PC-9 (cell line): ENCODE data around the gene IL16. TPM values are rescaled to one million over a fixed set of nuclear protein-coding genes. Genes with fewer than 3 reads are reported as not detected.

ENCODE experiments used
- BruUV-seq: library from RNA; stranded (reverse); fragments of 400-500 nt; replicated peaks from 2 replicates; lab custom pipeline; 2021; lab: Mats Ljungman, UMichigan
- CTCF ChIA-PET: fragments of 300-600 bp; sonication (Branson Sonifier 250); formaldehyde crosslinking; loops from one replicate; lab custom pipeline; 2022; ENCODE audit warnings: antibody characterized with exemption; lab: Charles Lee
- POLR2A ChIA-PET: fragments of 300-600 bp; sonication (Branson Sonifier 250); formaldehyde crosslinking; loops from one replicate; lab custom pipeline; 2022; ENCODE audit warnings: antibody characterized with exemption; ENCODE audit not compliant: unreplicated experiment; lab: Charles Lee
- DNase-seq, 2 experiments: peaks; one replicate each; pipeline versions ENCODE4 v3.0.0 to v3.0.0-alpha.2; 2015 to 2022; ENCODE audit warnings: mixed read lengths in 1 of 2
- H2AFZ ChIP-seq: fragments of 200-600 bp; sonication (generic); 2 replicates; pipeline ENCODE4 v1.8.1; 2017; ENCODE audit warnings: antibody characterized with exemption
- H3F3A ChIP-seq: fragments of 200-600 bp; sonication (generic); 2 replicates; pipeline ENCODE4 v1.8.1; 2017; ENCODE audit warnings: antibody characterized with exemption, mild to moderate bottlenecking, low read depth; ENCODE audit not compliant: insufficient read depth
- H3K27ac ChIP-seq: fragments of 200-600 bp; sonication (generic); 2 replicates; pipeline ENCODE4 v1.6.1; 2016; ENCODE audit warnings: mixed run types
- H3K27me3 ChIP-seq: fragments of 200-600 bp; sonication (generic); 2 replicates; pipeline ENCODE4 v1.6.1; 2016; ENCODE audit warnings: low read depth, mixed run types; ENCODE audit not compliant: insufficient read depth
- H3K36me3 ChIP-seq: fragments of 200-600 bp; sonication (generic); 2 replicates; pipeline ENCODE4 v1.6.1; 2016; ENCODE audit warnings: low read depth, mixed run types
- H3K4me1 ChIP-seq: fragments of 200-600 bp; sonication (generic); replicated peaks from 2 replicates; pipeline ENCODE4 v1.6.1; 2016; ENCODE audit warnings: mixed run types; ENCODE audit not compliant: insufficient read depth
- H3K4me2 ChIP-seq: fragments of 200-600 bp; sonication (generic); 2 replicates; pipeline ENCODE4 v1.6.1; 2017; ENCODE audit warnings: mixed run types
- H3K4me3 ChIP-seq: fragments of 200-600 bp; sonication (generic); 2 replicates; pipeline ENCODE4 v1.6.1; 2016; ENCODE audit warnings: mixed run types
- H3K79me2 ChIP-seq: fragments of 200-600 bp; sonication (generic); 2 replicates; pipeline ENCODE4 v1.6.1; 2017; ENCODE audit warnings: low read depth, mixed run types
- H3K9me2 ChIP-seq: fragments of 200-600 bp; sonication (generic); 2 replicates; pipeline ENCODE4 v1.8.1; 2017; ENCODE audit warnings: mild to moderate bottlenecking; ENCODE audit not compliant: insufficient read depth
- H3K9me3 ChIP-seq: fragments of 200-600 bp; sonication (generic); 2 replicates; pipeline ENCODE4 v1.8.1; 2016; ENCODE audit warnings: low read depth; ENCODE audit not compliant: insufficient read depth
- H4K20me1 ChIP-seq: fragments of 200-600 bp; sonication (generic); 2 replicates; pipeline ENCODE4 v1.8.1; 2017; ENCODE audit not compliant: insufficient read depth
- CTCF ChIP-seq: fragments of 200-600 bp; sonication (generic); conservative IDR thresholded peaks from 2 replicates; pipeline ENCODE4 v1.6.1; 2017; ENCODE audit warnings: mixed run types, antibody characterized with exemption, mild to moderate bottlenecking, moderate library complexity
- EZH2 ChIP-seq: fragments of 200-600 bp; sonication (generic); IDR thresholded peaks from 2 replicates; pipeline ENCODE4 v1.8.0; 2017; ENCODE audit warnings: antibody characterized with exemption, low read depth
- intact Hi-C: fragments of 100-400 bp; cut with micrococcal nuclease; formaldehyde crosslinking; loops from one replicate; pipeline ENCODE4 v1.10.0; 2022; ENCODE audit not compliant: unreplicated experiment
- total RNA-seq: library from RNA; stranded (reverse); gene quantifications from 2 replicates; pipeline ENCODE4 v1.2.3, GENCODE V29; 2021

Gene IL16
- total RNA-seq, 1 experiment from 2014 or later = 0.50 TPM

GRCh38 chr15:81281456-81281735 is 84.7 kb downstream of the IL16 start:
- no peak overlapping the region for H3K4me2 ChIP-seq
- H4K20me1 ChIP-seq = no peaks in the 10 kb centered on the region
- no peak overlapping the region for H3K27ac ChIP-seq
- no peaks in the 10 kb centered on the region for H3K36me3 ChIP-seq
- H3K4me3 ChIP-seq = no peak overlapping the region
- ChIA-PET POLR2A (no interaction called here), CTCF (no interaction called here)
- TF ChIP-seq EZH2 (no peak), CTCF (no peak)
- H2AFZ ChIP-seq = no peak overlapping the region
- no peaks in the 10 kb centered on the region for H3K4me1 ChIP-seq
- no peaks in the 10 kb centered on the region for H3K9me2 ChIP-seq
- no peaks in the 10 kb centered on the region for H3K9me3 ChIP-seq
- no peak for DNase-seq
- no TSS peak for BruUV-seq
- no peaks in the 10 kb centered on the region for H3F3A ChIP-seq
- peaks cover 56% of the 10 kb centered on the region for H3K27me3 ChIP-seq
- intact Hi-C loops = no loop called here
- no peaks in the 10 kb centered on the region for H3K79me2 ChIP-seq

- Histone ChIP-seq H4K20me1 (no peaks in the 10 kb centered on the region), H3K4me2 (no peak overlapping the region), H3K79me2 (no peaks in the 10 kb centered on the region), H3K9me3 (no peaks in the 10 kb centered on the region), H3K27ac (no peak overlapping the region), H3K36me3 (no peaks in the 10 kb centered on the region), H3F3A (no peaks in the 10 kb centered on the region), H3K27me3 (peaks cover 57% of the 10 kb centered on the region), H2AFZ (no peak overlapping the region), H3K4me1 (no peaks in the 10 kb centered on the region), H3K4me3 (no peak overlapping the region), H3K9me2 (no peaks in the 10 kb centered on the region)
- peak in 1 of 2 experiments; percentile 15 for DNase-seq
- ChIA-PET POLR2A (no interaction called here), CTCF (no interaction called here)
- no peak for TF ChIP-seq EZH2
- TF ChIP-seq CTCF = no peak
- intact Hi-C loops = no loop called here
- no TSS peak for BruUV-seq
Measured at GRCh38 chr15:81281766-81282605, 85.3 kb downstream of the IL16 start.

- Histone ChIP-seq H3K27ac (no peak overlapping the region), H3K9me3 (no peaks in the 10 kb centered on the region), H3K4me1 (no peaks in the 10 kb centered on the region), H3K36me3 (no peaks in the 10 kb centered on the region), H2AFZ (no peak overlapping the region), H3K79me2 (no peaks in the 10 kb centered on the region), H3F3A (no peaks in the 10 kb centered on the region), H3K4me3 (no peak overlapping the region), H3K27me3 (peaks cover 59% of the 10 kb centered on the region), H4K20me1 (no peaks in the 10 kb centered on the region), H3K9me2 (no peaks in the 10 kb centered on the region), H3K4me2 (no peak overlapping the region)
- intact Hi-C loops = no loop called here
- BruUV-seq = no TSS peak
- no peak for DNase-seq
- ChIA-PET CTCF (no interaction called here), POLR2A (no interaction called here)
- TF ChIP-seq EZH2 = no peak
- TF ChIP-seq CTCF = no peak
Measured at GRCh38 chr15:81282606-81282895, 85.9 kb downstream of the IL16 start.
